ENCODE measurements around the gene CHST9.

- TF ChIP-seq POLR2A (IDR thresholded peaks at IDR 0.05) (no peak), EP300 (IDR thresholded peaks at IDR 0.05; ENCODE audit: low read depth) (no peak), POLR2AphosphoS5 (IDR thresholded peaks at IDR 0.05) (no peak)
- TF ChIP-seq, protein P1, sequence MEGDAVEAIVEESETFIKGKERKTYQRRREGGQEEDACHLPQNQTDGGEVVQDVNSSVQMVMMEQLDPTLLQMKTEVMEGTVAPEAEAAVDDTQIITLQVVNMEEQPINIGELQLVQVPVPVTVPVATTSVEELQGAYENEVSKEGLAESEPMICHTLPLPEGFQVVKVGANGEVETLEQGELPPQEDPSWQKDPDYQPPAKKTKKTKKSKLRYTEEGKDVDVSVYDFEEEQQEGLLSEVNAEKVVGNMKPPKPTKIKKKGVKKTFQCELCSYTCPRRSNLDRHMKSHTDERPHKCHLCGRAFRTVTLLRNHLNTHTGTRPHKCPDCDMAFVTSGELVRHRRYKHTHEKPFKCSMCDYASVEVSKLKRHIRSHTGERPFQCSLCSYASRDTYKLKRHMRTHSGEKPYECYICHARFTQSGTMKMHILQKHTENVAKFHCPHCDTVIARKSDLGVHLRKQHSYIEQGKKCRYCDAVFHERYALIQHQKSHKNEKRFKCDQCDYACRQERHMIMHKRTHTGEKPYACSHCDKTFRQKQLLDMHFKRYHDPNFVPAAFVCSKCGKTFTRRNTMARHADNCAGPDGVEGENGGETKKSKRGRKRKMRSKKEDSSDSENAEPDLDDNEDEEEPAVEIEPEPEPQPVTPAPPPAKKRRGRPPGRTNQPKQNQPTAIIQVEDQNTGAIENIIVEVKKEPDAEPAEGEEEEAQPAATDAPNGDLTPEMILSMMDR (IDR thresholded peaks at IDR 0.05), result no peak
Measured at GRCh38 chr18:27008575-27008974, 176.5 kb downstream of the CHST9 start.

Data from transverse colon (tissue), 4 donors.